ENCODE results near the gene ADCYAP1R1.

- no peak for TF ChIP-seq CTCF (IDR thresholded peaks at IDR 0.05)
- no peak for TF ChIP-seq POLR2A (IDR thresholded peaks at IDR 0.05)
- no peak for TF ChIP-seq EP300 (IDR thresholded peaks at IDR 0.05)
These were observed 55.3 kb downstream of the ADCYAP1R1 start for GRCh38 chr7:31107106-31108090.

Measured in tibial nerve (tissue), 4 donors.